H1 (cell line): ENCODE data around the gene LRCH1. TPM values are rescaled to one million over a fixed set of nuclear protein-coding genes. Genes with fewer than 3 reads are reported as not detected.

Experiments used
- CTCF ChIA-PET: fragments of 300-600 bp; sonication (Branson Sonifier 250); formaldehyde crosslinking; loops from one replicate; lab custom pipeline; 2021; ENCODE audit not compliant: partially characterized antibody; lab: Charles Lee
- POLR2A ChIA-PET: fragments of 300-600 bp; sonication (Branson Sonifier 250); formaldehyde crosslinking; loops from one replicate; lab custom pipeline; 2021; ENCODE audit warnings: inconsistent platforms; ENCODE audit not compliant: partially characterized antibody; lab: Charles Lee
- DNase-seq, 2 experiments: peaks; one replicate each; pipeline versions ENCODE4 v3.0.0 to v3.0.0-alpha.2; 2010 to 2022; ENCODE audit warnings: low spot score in 2 of 2, low read depth in 1 of 2, mixed read lengths in 1 of 2
- FAIRE-seq: peaks from 2 replicates; lab custom pipeline; 2011; peaks lifted over from hg19 to GRCh38; lab: Jason Lieb, UNC
- H2AFZ ChIP-seq: 2 replicates; pipeline ENCODE4 v1.8.1; 2012; ENCODE audit warnings: low read length, inconsistent platforms
- H2AK5ac ChIP-seq: 2 replicates; pipeline ENCODE4 v1.6.1; 2013; ENCODE audit warnings: low read depth, low read length
- H2BK120ac ChIP-seq: replicated peaks from 2 replicates; pipeline ENCODE3; 2013; ENCODE audit warnings: low read depth, low read length, inconsistent platforms
- H2BK12ac ChIP-seq: 2 replicates; pipeline ENCODE4 v1.6.1; 2013; ENCODE audit warnings: low read depth, low read length
- H2BK15ac ChIP-seq: 2 replicates; pipeline ENCODE4 v1.6.1; 2013; ENCODE audit warnings: low read length
- H2BK20ac ChIP-seq: 2 replicates; pipeline ENCODE4 v1.6.1; 2013; ENCODE audit warnings: low read length
- H2BK5ac ChIP-seq: 2 replicates; pipeline ENCODE4 v1.6.1; 2013; ENCODE audit warnings: low read depth, low read length
- H3K14ac ChIP-seq: 2 replicates; pipeline ENCODE4 v1.6.1; 2013; ENCODE audit warnings: inconsistent platforms; ENCODE audit not compliant: insufficient read length
- H3K18ac ChIP-seq: 2 replicates; pipeline ENCODE4 v1.6.1; 2013; ENCODE audit warnings: low read length; ENCODE audit errors: extremely low read depth
- H3K23ac ChIP-seq: 2 replicates; pipeline ENCODE4 v1.6.1; 2013; ENCODE audit warnings: inconsistent platforms; ENCODE audit not compliant: insufficient read length
- H3K23me2 ChIP-seq: 2 replicates; pipeline ENCODE4 v1.6.1; 2013; ENCODE audit warnings: low read depth, low read length
- H3K27ac ChIP-seq: 2 replicates; pipeline ENCODE4 v1.6.1; 2011; ENCODE audit warnings: low read depth, low read length, inconsistent platforms
- H3K27me3 ChIP-seq, 4 experiments: replicated peaks in 1 of 4; 1 replicate in 1 of 4; 2 replicates in 3 of 4; pipeline versions ENCODE4 v1.6.1 to v1.8.1; 2011 to 2013; ENCODE audit warnings: low read length in 3 of 4, mild to moderate bottlenecking in 3 of 4, inconsistent platforms in 2 of 4, mixed read lengths in 2 of 4, moderate library complexity in 1 of 4; ENCODE audit not compliant: control insufficient read depth in 3 of 4, insufficient read depth in 3 of 4; ENCODE audit errors: extremely low read depth in 1 of 4
- H3K36me3 ChIP-seq, 4 experiments: 2 replicates each; pipeline versions ENCODE4 v1.6.1 to v1.8.1; 2011 to 2013; ENCODE audit warnings: mild to moderate bottlenecking in 4 of 4, low read length in 3 of 4, moderate library complexity in 2 of 4, control low read depth in 1 of 4, inconsistent platforms in 1 of 4; ENCODE audit not compliant: insufficient read depth in 4 of 4, control insufficient read depth in 2 of 4
- H3K4ac ChIP-seq: replicated peaks from 2 replicates; pipeline ENCODE3; 2013; ENCODE audit warnings: low read length, low read depth, mixed read lengths, inconsistent platforms; ENCODE audit not compliant: insufficient read length
- H3K4me1 ChIP-seq, 4 experiments: replicated peaks in 1 of 4; 1 replicate in 1 of 4; 2 replicates in 3 of 4; pipeline versions ENCODE4 v1.6.1 to v1.8.1; 2011 to 2013; ENCODE audit warnings: low read length in 3 of 4, inconsistent platforms in 2 of 4, mixed read lengths in 1 of 4; ENCODE audit not compliant: insufficient read depth in 4 of 4, control insufficient read depth in 3 of 4
- H3K4me2 ChIP-seq, 2 experiments: 2 replicates each; pipeline versions ENCODE4 v1.6.1 to v1.8.1; 2011 to 2013; ENCODE audit warnings: low read depth in 2 of 2, low read length in 2 of 2, control low read depth in 1 of 2, inconsistent platforms in 1 of 2, mild to moderate bottlenecking in 1 of 2; ENCODE audit not compliant: insufficient read depth in 1 of 2
- H3K4me3 ChIP-seq, 4 experiments: fragments of 200-600, 300-600 bp in 1 of 4; sonication (generic), shearing (Covaris generic), sonication (Bioruptor Twin) in 1 of 4; 2 replicates each; pipeline versions ENCODE4 v1.5.1 to v1.8.1; 2011 to 2016; ENCODE audit warnings: low read length in 4 of 4, low read depth in 3 of 4, control low read depth in 2 of 4, inconsistent platforms in 2 of 4, mild to moderate bottlenecking in 2 of 4, mixed read lengths in 1 of 4, moderate library complexity in 1 of 4; ENCODE audit not compliant: insufficient read depth in 2 of 4; ENCODE audit errors: extremely low read depth in 1 of 4
- H3K56ac ChIP-seq: replicated peaks from 2 replicates; pipeline ENCODE3; 2013; ENCODE audit warnings: low read depth, mild to moderate bottlenecking, mixed read lengths, low read length, inconsistent platforms; ENCODE audit not compliant: insufficient read length
- H3K79me1 ChIP-seq: 2 replicates; pipeline ENCODE4 v1.6.1; 2013; ENCODE audit warnings: low read depth, low read length, control low read depth
- H3K79me2 ChIP-seq, 2 experiments: 2 replicates each; pipeline versions ENCODE4 v1.6.1 to v1.8.1; 2012 to 2013; ENCODE audit warnings: low read length in 2 of 2, mild to moderate bottlenecking in 2 of 2, inconsistent platforms in 1 of 2; ENCODE audit not compliant: insufficient read depth in 2 of 2, control insufficient read depth in 1 of 2
- H3K9ac ChIP-seq, 4 experiments: replicated peaks in 1 of 4; 1 replicate in 1 of 4; 2 replicates in 3 of 4; pipeline versions ENCODE4 v1.6.1 to v1.8.1; 2011 to 2013; ENCODE audit warnings: low read depth in 3 of 4, low read length in 3 of 4, control low read depth in 2 of 4, mild to moderate bottlenecking in 2 of 4, moderate library complexity in 2 of 4, inconsistent platforms in 1 of 4; ENCODE audit errors: extremely low read depth in 1 of 4
- H3K9me3 ChIP-seq, 2 experiments: 2 replicates each; pipeline versions ENCODE4 v1.6.1 to v1.8.1; 2012 to 2013; ENCODE audit warnings: mild to moderate bottlenecking in 2 of 2, moderate library complexity in 2 of 2, control low read depth in 1 of 2, inconsistent platforms in 1 of 2, low read depth in 1 of 2, low read length in 1 of 2, mixed read lengths in 1 of 2; ENCODE audit not compliant: insufficient read depth in 2 of 2
- H4K20me1 ChIP-seq, 2 experiments: replicated peaks in 1 of 2; 2 replicates each; pipeline versions ENCODE3 to v1.8.1; 2011 to 2013; ENCODE audit warnings: inconsistent platforms in 2 of 2, low read length in 2 of 2, mild to moderate bottlenecking in 1 of 2; ENCODE audit not compliant: insufficient read depth in 2 of 2, control insufficient read depth in 1 of 2
- H4K5ac ChIP-seq: 2 replicates; pipeline ENCODE4 v1.6.1; 2013; ENCODE audit warnings: low read length, low read depth, mixed read lengths, inconsistent platforms; ENCODE audit not compliant: insufficient read length
- H4K8ac ChIP-seq: 2 replicates; pipeline ENCODE4 v1.8.0; 2013; ENCODE audit warnings: mild to moderate bottlenecking, moderate library complexity, low read length, inconsistent platforms; ENCODE audit not compliant: insufficient read depth; ENCODE audit errors: extremely low read depth
- H4K91ac ChIP-seq: replicated peaks from 2 replicates; pipeline ENCODE3; 2013; ENCODE audit warnings: low read length, mixed read lengths, inconsistent platforms; ENCODE audit not compliant: insufficient read length
- BCL11A ChIP-seq, 2 experiments: IDR thresholded peaks; one replicate each; pipeline ENCODE4 v1.6.1; 2011; ENCODE audit warnings: low read depth in 2 of 2, low read length in 2 of 2, mild to moderate bottlenecking in 2 of 2
- FOSL1 ChIP-seq: IDR thresholded peaks from 2 replicates; pipeline ENCODE4 v1.6.1; 2011; ENCODE audit warnings: mild to moderate bottlenecking, low read depth, low read length, moderate library complexity; ENCODE audit not compliant: insufficient read depth
- KDM4A ChIP-seq: IDR thresholded peaks from one replicate; pipeline ENCODE4 v1.7.1; 2012; ENCODE audit warnings: low read depth, mild to moderate bottlenecking, moderate library complexity, low read length, inconsistent platforms; ENCODE audit not compliant: severe bottlenecking
- RAD21 ChIP-seq, 2 experiments: IDR thresholded peaks in 1 of 2; conservative IDR thresholded peaks in 1 of 2; 2 replicates each; pipeline ENCODE4 v1.6.1; 2011; ENCODE audit warnings: low read depth in 2 of 2, low read length in 2 of 2, improper control_type of control experiment in 1 of 2, inconsistent platforms in 1 of 2, mild to moderate bottlenecking in 1 of 2, moderate library complexity in 1 of 2
- RXRA ChIP-seq: IDR thresholded peaks from 2 replicates; pipeline ENCODE4 v1.6.1; 2011; ENCODE audit warnings: low read depth, mild to moderate bottlenecking, low read length, moderate library complexity; ENCODE audit not compliant: insufficient read depth
- WGBS, 2 experiments: shearing (Covaris generic) in 1 of 2; methylation state at CpG; one replicate each; pipeline versions ENCODE4 v1.1.6 to v1.1.7; 2013 to 2015; ENCODE audit warnings: low lambda C conversion rate in 2 of 2, mixed read lengths in 2 of 2, inconsistent platforms in 1 of 2, low coverage in 1 of 2, missing lambda C conversion rate in 1 of 2; ENCODE audit not compliant: insufficient replicate concordance in 2 of 2, insufficient coverage in 1 of 2, insufficient read length in 1 of 2; ENCODE audit errors: extremely low coverage in 1 of 2, missing lambda C conversion rate in 1 of 2; 5-methylcytosine and 5-hydroxymethylcytosine counted together
- polyA plus RNA-seq, 7 experiments: library from polyadenylated mRNA; depleted of rRNA in 3 of 7; stranded (reverse) in 5 of 7; unstranded in 2 of 7; fragments of >200 nt in 5 of 7; fragments of 200-250 nt in 2 of 7; gene quantifications; 1 replicate in 5 of 7; 2 replicates in 1 of 7; 4 replicates in 1 of 7; pipeline versions ENCODE4 v1.2.1 to v1.2.3, GENCODE V29; 2011 to 2013; ENCODE audit warnings: missing spikeins in 2 of 7, mixed read lengths in 2 of 7
- total RNA-seq: library from RNA; stranded (reverse); fragmentation: NEBNext Ultra II Directional; extraction: Animal tissue kit (Norgen Biotek cat#: 25700); gene quantifications from 2 replicates; pipeline ENCODE4 v1.2.1, GENCODE V29; 2021

Gene LRCH1
- total and polyA plus RNA-seq, 2 of the 8 experiments (the other 6 are each of a cell fraction or from before 2014, with no cell fraction given), result 3.0 to 10.1 TPM

GRCh38 chr13:46598820-46599180, 45.8 kb downstream of the LRCH1 start:
- Histone ChIP-seq H2AK5ac (no peak overlapping the region), H3K36me3 (no peaks in the 10 kb centered on the region), H3K9me3 (no peaks in the 10 kb centered on the region), H2BK20ac (no peak overlapping the region), H2BK15ac (no peak overlapping the region), H2BK12ac (no peak overlapping the region), H4K8ac (no peak overlapping the region), H3K23me2 (no peaks in the 10 kb centered on the region), H3K14ac (no peak overlapping the region), H3K4me1 (peaks cover 0 to 4% (median 0%) of the 10 kb centered on the region in 4 experiments; a peak in 1 of 7 replicates), H2AFZ (no peak overlapping the region), H4K91ac (no peak overlapping the region), H3K18ac (no peak overlapping the region), H3K79me2 (peaks cover 0 to 22% of the 10 kb centered on the region in 2 experiments; a peak in 2 of 4 replicates), H3K9ac (no peak overlapping the region), H3K79me1 (peaks cover 2% of the 10 kb centered on the region; the same call in 1 of the 2 replicates), H3K56ac (no peak overlapping the region), H4K5ac (no peak overlapping the region), H3K27me3 (no peaks in the 10 kb centered on the region), H2BK120ac (no peak overlapping the region), H3K23ac (no peak overlapping the region), H3K4ac (no peak overlapping the region), H2BK5ac (no peak overlapping the region), H3K27ac (no peak overlapping the region), H4K20me1 (peaks cover 2 to 3% of the 10 kb centered on the region in 2 experiments), H3K4me3 (no peak overlapping the region), H3K4me2 (no peak overlapping the region)
- no peak for FAIRE-seq
- ChIA-PET POLR2A (no interaction called here), CTCF (no interaction called here)
- no peak for DNase-seq
- WGBS, 2 experiments, result 90% methylated on average over 2 of the region's 2 CpGs; no CpG with 5 or more reads in 1 of the 2 experiments
- no peak for TF ChIP-seq BCL11A (IDR thresholded peaks at IDR 0.05; ENCODE audit: low read depth in 2 of 2, low read length in 2 of 2)
- no peak for TF ChIP-seq RXRA
- TF ChIP-seq RAD21 (IDR thresholded peaks at IDR 0.05 in 1 of 2, conservative IDR thresholded peaks at IDR 0.05 in 1 of 2; ENCODE audit: low read depth in 2 of 2, low read length in 2 of 2), result no peak
- no peak for TF ChIP-seq KDM4A
- no peak for TF ChIP-seq FOSL1
